Measurements from ENCODE around the gene DUSP10. TPM values are rescaled to one million over a fixed set of nuclear protein-coding genes. Genes with fewer than 3 reads are reported as not detected.

The DUSP10 gene
- total RNA-seq, 1 donor from 2014 or later, result 2.6 TPM

- Mint-ChIP-seq H3K36me3 (no peaks in the 10 kb centered on the region), H3K4me3 (no peak overlapping the region), H3K4me1 (no peaks in the 10 kb centered on the region), H3K27me3 (ENCODE audit: insufficient read depth, low read depth) (peaks cover 2% of the 10 kb centered on the region), H3K9me3 (no peaks in the 10 kb centered on the region), H3K27ac (no peak overlapping the region)
- Histone ChIP-seq H3K79me2 (ENCODE audit: low read depth) (no peaks in the 10 kb centered on the region), H3K9me3 (ENCODE audit: low read depth) (no peaks in the 10 kb centered on the region), H3F3A (ENCODE audit: low read depth) (no peaks in the 10 kb centered on the region), H3K4me1 (no peaks in the 10 kb centered on the region), H4K20me1 (ENCODE audit: low read depth) (no peaks in the 10 kb centered on the region), H3K27me3 (no peaks in the 10 kb centered on the region), H3K4me2 (no peak overlapping the region), H3K9ac (no peak overlapping the region), H3K4me3 (no peak overlapping the region), H3K36me3 (no peaks in the 10 kb centered on the region), H2AFZ (replicated peaks) (no peak overlapping the region), H3K27ac (no peak overlapping the region)
- TF ChIP-seq EZH2phosphoT487 (IDR thresholded peaks at IDR 0.05) (no peak), EZH2 (IDR thresholded peaks at IDR 0.05) (no peak)
- TF ChIP-seq, protein P1, sequence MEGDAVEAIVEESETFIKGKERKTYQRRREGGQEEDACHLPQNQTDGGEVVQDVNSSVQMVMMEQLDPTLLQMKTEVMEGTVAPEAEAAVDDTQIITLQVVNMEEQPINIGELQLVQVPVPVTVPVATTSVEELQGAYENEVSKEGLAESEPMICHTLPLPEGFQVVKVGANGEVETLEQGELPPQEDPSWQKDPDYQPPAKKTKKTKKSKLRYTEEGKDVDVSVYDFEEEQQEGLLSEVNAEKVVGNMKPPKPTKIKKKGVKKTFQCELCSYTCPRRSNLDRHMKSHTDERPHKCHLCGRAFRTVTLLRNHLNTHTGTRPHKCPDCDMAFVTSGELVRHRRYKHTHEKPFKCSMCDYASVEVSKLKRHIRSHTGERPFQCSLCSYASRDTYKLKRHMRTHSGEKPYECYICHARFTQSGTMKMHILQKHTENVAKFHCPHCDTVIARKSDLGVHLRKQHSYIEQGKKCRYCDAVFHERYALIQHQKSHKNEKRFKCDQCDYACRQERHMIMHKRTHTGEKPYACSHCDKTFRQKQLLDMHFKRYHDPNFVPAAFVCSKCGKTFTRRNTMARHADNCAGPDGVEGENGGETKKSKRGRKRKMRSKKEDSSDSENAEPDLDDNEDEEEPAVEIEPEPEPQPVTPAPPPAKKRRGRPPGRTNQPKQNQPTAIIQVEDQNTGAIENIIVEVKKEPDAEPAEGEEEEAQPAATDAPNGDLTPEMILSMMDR (IDR thresholded peaks at IDR 0.05), result no peak
- DNase-seq (ENCODE audit: low spot score), result no peak
Observed at GRCh38 chr1:221762121-221762520, 20.2 kb upstream of the DUSP10 start.

DNA sequence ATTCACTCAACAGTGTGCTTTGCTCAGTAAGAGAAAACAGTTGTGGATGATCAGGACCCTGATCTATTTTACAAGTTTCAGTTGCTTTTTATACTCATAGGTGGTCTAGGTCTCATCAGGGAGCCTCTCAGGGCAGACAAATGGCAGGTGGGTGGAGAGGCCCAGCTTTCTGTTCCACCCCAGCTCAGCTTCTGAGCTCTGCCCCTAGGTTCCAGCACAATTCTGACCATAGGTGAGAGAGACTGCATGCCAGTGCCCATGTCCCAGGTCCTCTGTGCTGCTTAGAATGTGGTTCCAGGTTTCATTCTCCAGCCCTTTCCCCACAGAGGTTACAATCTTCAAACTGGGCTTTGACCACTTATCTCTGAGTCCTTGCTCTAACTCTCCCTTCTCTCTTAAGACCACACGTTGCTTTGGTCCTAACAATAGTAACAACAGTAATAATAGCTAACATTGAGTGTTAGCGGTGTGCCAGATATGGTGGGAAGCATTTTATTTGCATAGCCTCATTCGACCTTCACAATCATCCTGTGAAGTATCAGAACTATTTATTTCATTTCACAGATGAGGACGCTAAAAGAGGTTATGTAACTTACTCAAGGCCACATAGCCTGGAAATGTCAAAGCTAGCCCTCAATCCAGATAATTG is 19.6 kb upstream of the DUSP10 start:
- Mint-ChIP-seq H3K9me3 (no peaks in the 10 kb centered on the region), H3K27ac (no peak overlapping the region), H3K4me1 (no peaks in the 10 kb centered on the region), H3K4me3 (no peak overlapping the region), H3K27me3 (ENCODE audit: insufficient read depth, low read depth) (peaks cover 2% of the 10 kb centered on the region), H3K36me3 (no peaks in the 10 kb centered on the region)
- Histone ChIP-seq H3K4me2 (no peak overlapping the region), H3K9ac (no peak overlapping the region), H3K27ac (no peak overlapping the region), H3K4me3 (no peak overlapping the region), H2AFZ (replicated peaks) (no peak overlapping the region), H3K9me3 (ENCODE audit: low read depth) (no peaks in the 10 kb centered on the region), H4K20me1 (ENCODE audit: low read depth) (no peaks in the 10 kb centered on the region), H3K4me1 (no peaks in the 10 kb centered on the region), H3K36me3 (no peaks in the 10 kb centered on the region), H3K27me3 (no peaks in the 10 kb centered on the region), H3F3A (ENCODE audit: low read depth) (no peaks in the 10 kb centered on the region), H3K79me2 (ENCODE audit: low read depth) (no peaks in the 10 kb centered on the region)
- no peak for TF ChIP-seq EZH2phosphoT487 (IDR thresholded peaks at IDR 0.05)
- TF ChIP-seq EZH2 (IDR thresholded peaks at IDR 0.05), result no peak
- TF ChIP-seq, protein P1 (IDR thresholded peaks at IDR 0.05), result no peak
- no peak for DNase-seq (ENCODE audit: low spot score)

DNA sequence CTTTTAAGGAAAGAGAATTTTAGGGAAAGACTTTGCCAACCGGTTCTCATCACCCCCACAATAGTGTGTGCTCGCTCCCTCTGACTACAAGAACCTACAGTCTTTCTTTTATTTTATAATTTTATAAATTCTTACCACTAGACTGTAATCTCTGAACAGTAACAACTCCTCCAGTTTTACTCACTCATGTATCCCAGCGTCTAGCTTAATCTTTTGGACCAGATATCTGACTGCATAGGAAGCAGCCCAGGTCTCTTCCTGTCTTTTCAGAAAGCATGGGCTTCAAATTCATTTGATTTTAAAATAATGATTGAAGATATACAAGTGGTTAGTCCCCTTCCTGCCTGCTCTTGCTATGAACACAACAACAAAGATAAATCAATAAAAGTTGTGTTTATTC is 19.0 kb upstream of the DUSP10 start:
- H3K27me3 Mint-ChIP-seq (ENCODE audit: insufficient read depth, low read depth), result peaks cover 2% of the 10 kb centered on the region
- H3K27ac ChIP-seq, result no peak overlapping the region

More for the DNA sequence above, 19.0 kb upstream of the DUSP10 start:
- Mint-ChIP-seq H3K36me3 (no peaks in the 10 kb centered on the region), H3K27ac (no peak overlapping the region), H3K4me3 (no peak overlapping the region), H3K9me3 (no peaks in the 10 kb centered on the region), H3K4me1 (no peaks in the 10 kb centered on the region)
- no peaks in the 10 kb centered on the region for H3K9me3 ChIP-seq (ENCODE audit: low read depth)
- no peak overlapping the region for H3K4me3 ChIP-seq
- H3K4me2 ChIP-seq, result no peak overlapping the region
- no peak overlapping the region for H3K9ac ChIP-seq
- no peak for DNase-seq (ENCODE audit: low spot score)
- no peaks in the 10 kb centered on the region for H3K36me3 ChIP-seq
- H2AFZ ChIP-seq (replicated peaks), result no peak overlapping the region
- H3F3A ChIP-seq (ENCODE audit: low read depth), result no peaks in the 10 kb centered on the region
- no peaks in the 10 kb centered on the region for H3K4me1 ChIP-seq
- TF ChIP-seq, protein P1 (IDR thresholded peaks at IDR 0.05), result no peak
- TF ChIP-seq EZH2 (IDR thresholded peaks at IDR 0.05) (no peak), EZH2phosphoT487 (IDR thresholded peaks at IDR 0.05) (no peak)
- no peaks in the 10 kb centered on the region for H3K79me2 ChIP-seq (ENCODE audit: low read depth)
- H4K20me1 ChIP-seq (ENCODE audit: low read depth), result no peaks in the 10 kb centered on the region
- H3K27me3 ChIP-seq, result no peaks in the 10 kb centered on the region

Measured in neural progenitor cell (in vitro differentiated cells).